NCI-H1694 (cell line): ENCODE results near the gene ETS1.
"Not testable (repeated sequence)": the region's sequence is repeated elsewhere in the genome, so short reads cannot be mapped to it uniquely, and the experiment has no call there.

ENCODE experiments used
- DNase-seq: peaks from one replicate; lab custom pipeline; 2025; lab: John Stamatoyannopoulos, UW

Gene ETS1

GRCh38 chr11:128462922-128463321, 124.4 kb downstream of the ETS1 start:
- no peak for DNase-seq

- DNase-seq = no peak
Measured at GRCh38 chr11:128462189-128462588, 125.2 kb downstream of the ETS1 start.

GRCh38 chr11:128458321-128458720, 129.0 kb downstream of the ETS1 start:
- DNase-seq = no peak

GRCh38 chr11:128457874-128458273, 129.5 kb downstream of the ETS1 start:
- DNase-seq = no peak

- DNase-seq = no peak
Measured at GRCh38 chr11:128456566-128457268, 130.6 kb downstream of the ETS1 start.

GRCh38 chr11:128455766-128456165, 131.6 kb downstream of the ETS1 start:
- no peak for DNase-seq

GRCh38 chr11:128453444-128454336, 133.7 kb downstream of the ETS1 start:
- no peak for DNase-seq

- no peak for DNase-seq
Measured at GRCh38 chr11:128451652-128452470, 135.5 kb downstream of the ETS1 start.

GRCh38 chr11:128450882-128451651, 136.3 kb downstream of the ETS1 start:
- no peak for DNase-seq

- DNase-seq = not testable (repeated sequence)
Measured at GRCh38 chr11:128450425-128450824, 136.9 kb downstream of the ETS1 start.

- DNase-seq = no peak
Measured at GRCh38 chr11:128448981-128449713, 138.2 kb downstream of the ETS1 start.

GRCh38 chr11:128448200-128448886, 139.0 kb downstream of the ETS1 start:
- DNase-seq = no peak

GRCh38 chr11:128447233-128447632, 140.1 kb downstream of the ETS1 start:
- no peak for DNase-seq

- not testable (repeated sequence) for DNase-seq
Measured at GRCh38 chr11:128445921-128446320, 141.4 kb downstream of the ETS1 start.

GRCh38 chr11:128437136-128437535, 150.2 kb downstream of the ETS1 start:
- DNase-seq = no peak

- no peak for DNase-seq
Measured at GRCh38 chr11:128434818-128435217, 152.5 kb downstream of the ETS1 start.

GRCh38 chr11:128434411-128434810, 152.9 kb downstream of the ETS1 start:
- DNase-seq = no peak

- DNase-seq = no peak
Measured at GRCh38 chr11:128432926-128433325, 154.4 kb downstream of the ETS1 start.

GRCh38 chr11:128431931-128432330, 155.4 kb downstream of the ETS1 start:
- DNase-seq = no peak

GRCh38 chr11:128428935-128429334, 158.4 kb downstream of the ETS1 start:
- DNase-seq = no peak
